ENCODE data around the gene ATP6V1F.
A peak's percentile ranks its signal among the peaks of the same experiment; 100 is the strongest.

The ATP6V1F gene

DNA sequence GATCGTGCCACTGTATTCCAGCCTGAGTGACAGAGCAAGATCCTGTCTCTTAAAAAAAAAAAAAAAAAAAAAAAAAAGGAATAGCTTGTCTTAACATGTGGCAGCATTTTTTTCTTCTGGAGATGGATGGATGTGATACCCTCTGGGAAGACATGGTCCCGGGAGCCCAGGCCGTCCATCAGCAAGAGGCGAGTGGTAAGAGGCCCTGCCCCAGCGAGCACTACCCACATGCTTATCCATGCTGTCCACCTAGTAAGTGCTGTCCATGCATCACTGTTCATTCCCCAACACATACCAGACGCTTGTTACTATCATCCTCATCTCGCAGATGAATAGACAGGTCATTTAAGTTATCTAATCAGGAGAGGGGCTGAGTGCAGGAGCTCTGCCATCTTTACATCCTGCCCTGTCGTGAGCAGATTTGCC is 12.9 kb downstream of the ATP6V1F start:
- Histone ChIP-seq H3K9ac (ENCODE audit: low read length) (no peak overlapping the region), H3K27me3 (replicated peaks; ENCODE audit: control insufficient read depth, insufficient read depth, low read length) (peaks cover 5% of the 10 kb centered on the region), H3K9me3 (ENCODE audit: control insufficient read depth, low read length) (no peaks in the 10 kb centered on the region), H3K4me1 (ENCODE audit: control insufficient read depth, insufficient read depth, low read length) (no peaks in the 10 kb centered on the region), H3K4me3 (ENCODE audit: low read length) (no peak overlapping the region), H3K36me3 (ENCODE audit: control insufficient read depth, insufficient read depth, low read length, severe bottlenecking) (no peaks in the 10 kb centered on the region)
- no peak for DNase-seq (ENCODE audit: low read depth)

DNA sequence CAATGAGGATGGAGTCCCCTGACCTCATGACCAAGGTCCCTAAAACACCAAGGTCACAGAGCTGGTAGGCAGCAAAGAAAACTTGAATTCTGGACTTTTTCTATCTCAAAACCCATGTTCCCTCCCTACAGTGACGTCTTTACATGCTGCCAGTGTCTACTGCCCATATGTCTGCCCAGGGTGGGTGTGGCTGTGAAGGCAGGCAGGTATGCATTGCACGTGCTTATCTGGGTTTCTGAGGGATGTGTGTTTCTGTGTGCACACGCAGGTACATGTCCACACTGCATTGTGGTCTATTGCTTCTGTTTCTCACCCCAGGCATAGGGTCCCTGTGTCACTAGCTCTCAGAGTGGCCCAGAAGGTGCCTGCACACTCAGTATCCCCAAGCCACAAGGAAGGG is 13.5 kb downstream of the ATP6V1F start:
- Histone ChIP-seq H3K36me3 (ENCODE audit: control insufficient read depth, insufficient read depth, low read length, severe bottlenecking) (no peaks in the 10 kb centered on the region), H3K27me3 (replicated peaks; ENCODE audit: control insufficient read depth, insufficient read depth, low read length) (peaks cover 8% of the 10 kb centered on the region), H3K4me1 (ENCODE audit: control insufficient read depth, insufficient read depth, low read length) (no peaks in the 10 kb centered on the region), H3K9ac (ENCODE audit: low read length) (no peak overlapping the region), H3K9me3 (ENCODE audit: control insufficient read depth, low read length) (no peaks in the 10 kb centered on the region), H3K4me3 (ENCODE audit: low read length) (no peak overlapping the region)
- no peak for DNase-seq (ENCODE audit: low read depth)

DNA sequence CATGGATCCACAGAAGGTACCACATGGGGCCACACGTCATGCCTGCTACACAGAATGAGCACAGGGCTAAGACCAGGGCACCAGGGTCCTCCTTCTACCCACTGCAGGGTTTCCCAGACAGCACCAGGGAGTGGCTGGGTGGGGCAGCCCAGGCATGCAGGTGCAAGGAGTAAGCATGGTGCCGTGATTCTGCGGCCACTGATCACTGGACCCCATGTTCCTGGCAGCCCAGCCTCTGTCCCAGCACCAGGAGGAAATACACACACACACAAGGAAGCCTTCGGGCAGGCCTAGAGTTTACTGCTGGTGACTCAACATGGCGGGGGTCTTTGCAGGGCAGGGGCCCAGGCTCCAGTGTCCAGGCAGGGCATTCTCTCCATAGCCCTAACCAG is 13.9 kb downstream of the ATP6V1F start:
- no peaks in the 10 kb centered on the region for H3K36me3 ChIP-seq (ENCODE audit: control insufficient read depth, insufficient read depth, low read length, severe bottlenecking)
- H3K4me3 ChIP-seq (ENCODE audit: low read length), result no peak overlapping the region
- DNase-seq (ENCODE audit: low read depth), result no peak
- no peaks in the 10 kb centered on the region for H3K9me3 ChIP-seq (ENCODE audit: control insufficient read depth, low read length)
- H3K27me3 ChIP-seq (replicated peaks; ENCODE audit: control insufficient read depth, insufficient read depth, low read length), result peaks cover 10% of the 10 kb centered on the region
- H3K4me1 ChIP-seq (ENCODE audit: control insufficient read depth, insufficient read depth, low read length), result no peaks in the 10 kb centered on the region
- H3K9ac ChIP-seq (ENCODE audit: low read length), result no peak overlapping the region

DNA sequence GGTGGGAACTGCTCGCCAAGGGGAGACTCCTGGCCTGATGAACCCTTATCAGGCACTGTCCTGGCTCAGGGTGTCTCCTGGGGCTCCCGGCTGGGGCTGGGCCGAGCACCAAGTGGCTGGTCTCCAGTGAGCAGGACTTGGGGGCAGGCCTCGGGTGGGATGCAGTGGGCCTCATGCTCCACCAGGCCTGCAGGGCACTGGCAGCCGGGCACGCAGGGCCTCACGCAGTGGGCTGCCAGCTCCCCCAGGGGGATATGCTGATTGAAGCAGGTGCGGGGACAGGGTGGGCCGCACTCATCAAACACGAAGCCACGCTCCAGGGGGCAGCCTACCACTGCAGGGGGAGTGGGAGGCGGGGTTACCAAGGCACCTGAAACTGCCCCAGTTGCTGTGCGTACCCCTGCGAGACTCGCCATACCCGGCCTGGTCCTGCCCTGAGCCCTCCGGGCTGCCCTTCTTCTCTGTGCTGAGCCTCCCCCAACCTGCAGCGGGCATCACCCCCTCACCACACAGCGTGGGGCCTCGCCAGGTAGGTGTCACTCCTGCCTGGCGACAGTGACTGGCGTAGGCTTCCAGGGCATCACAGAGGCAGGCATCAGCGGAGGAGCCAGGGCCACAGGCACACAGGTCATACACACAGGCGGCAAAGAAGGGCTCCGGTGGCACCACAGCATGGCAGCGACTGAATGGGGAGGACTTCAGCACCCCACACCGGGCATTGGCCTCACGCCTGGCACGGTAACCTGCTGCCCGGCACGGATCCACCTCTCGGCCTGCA is 14.5 kb downstream of the ATP6V1F start:
- DNase-seq (ENCODE audit: low read depth), result no peak
- H3K36me3 ChIP-seq (ENCODE audit: control insufficient read depth, insufficient read depth, low read length, severe bottlenecking), result no peaks in the 10 kb centered on the region
- peaks cover 10% of the 10 kb centered on the region for H3K27me3 ChIP-seq (replicated peaks; ENCODE audit: control insufficient read depth, insufficient read depth, low read length)
- no peaks in the 10 kb centered on the region for H3K4me1 ChIP-seq (ENCODE audit: control insufficient read depth, insufficient read depth, low read length)
- H3K9ac ChIP-seq (ENCODE audit: low read length), result no peak overlapping the region
- no peaks in the 10 kb centered on the region for H3K9me3 ChIP-seq (ENCODE audit: control insufficient read depth, low read length)
- no peak overlapping the region for H3K4me3 ChIP-seq (ENCODE audit: low read length)

DNA sequence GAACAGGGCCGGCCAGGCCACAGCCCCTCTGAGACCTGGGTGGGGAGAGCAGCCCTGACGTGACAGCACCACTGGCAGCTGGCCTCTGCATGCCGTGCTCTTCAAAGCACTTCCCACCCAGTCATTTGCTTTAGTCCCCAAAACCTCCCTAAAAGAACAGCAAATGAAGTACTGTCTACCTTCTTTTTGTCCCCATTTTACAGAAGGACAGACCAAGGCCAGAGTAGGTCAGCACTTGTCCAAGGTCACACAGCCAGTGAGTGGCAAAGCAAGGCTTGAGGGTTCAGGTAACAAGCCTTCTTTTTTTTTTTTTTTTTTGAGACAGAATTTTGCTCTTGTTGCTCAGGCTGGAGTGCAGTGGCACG is 15.1 kb downstream of the ATP6V1F start:
- H3K27me3 ChIP-seq (replicated peaks; ENCODE audit: control insufficient read depth, insufficient read depth, low read length), result peaks cover 10% of the 10 kb centered on the region
- no peaks in the 10 kb centered on the region for H3K36me3 ChIP-seq (ENCODE audit: control insufficient read depth, insufficient read depth, low read length, severe bottlenecking)
- H3K9me3 ChIP-seq (ENCODE audit: control insufficient read depth, low read length), result no peaks in the 10 kb centered on the region
- no peaks in the 10 kb centered on the region for H3K4me1 ChIP-seq (ENCODE audit: control insufficient read depth, insufficient read depth, low read length)
- H3K4me3 ChIP-seq (ENCODE audit: low read length), result no peak overlapping the region
- DNase-seq (ENCODE audit: low read depth), result no peak
- no peak overlapping the region for H3K9ac ChIP-seq (ENCODE audit: low read length)

DNA sequence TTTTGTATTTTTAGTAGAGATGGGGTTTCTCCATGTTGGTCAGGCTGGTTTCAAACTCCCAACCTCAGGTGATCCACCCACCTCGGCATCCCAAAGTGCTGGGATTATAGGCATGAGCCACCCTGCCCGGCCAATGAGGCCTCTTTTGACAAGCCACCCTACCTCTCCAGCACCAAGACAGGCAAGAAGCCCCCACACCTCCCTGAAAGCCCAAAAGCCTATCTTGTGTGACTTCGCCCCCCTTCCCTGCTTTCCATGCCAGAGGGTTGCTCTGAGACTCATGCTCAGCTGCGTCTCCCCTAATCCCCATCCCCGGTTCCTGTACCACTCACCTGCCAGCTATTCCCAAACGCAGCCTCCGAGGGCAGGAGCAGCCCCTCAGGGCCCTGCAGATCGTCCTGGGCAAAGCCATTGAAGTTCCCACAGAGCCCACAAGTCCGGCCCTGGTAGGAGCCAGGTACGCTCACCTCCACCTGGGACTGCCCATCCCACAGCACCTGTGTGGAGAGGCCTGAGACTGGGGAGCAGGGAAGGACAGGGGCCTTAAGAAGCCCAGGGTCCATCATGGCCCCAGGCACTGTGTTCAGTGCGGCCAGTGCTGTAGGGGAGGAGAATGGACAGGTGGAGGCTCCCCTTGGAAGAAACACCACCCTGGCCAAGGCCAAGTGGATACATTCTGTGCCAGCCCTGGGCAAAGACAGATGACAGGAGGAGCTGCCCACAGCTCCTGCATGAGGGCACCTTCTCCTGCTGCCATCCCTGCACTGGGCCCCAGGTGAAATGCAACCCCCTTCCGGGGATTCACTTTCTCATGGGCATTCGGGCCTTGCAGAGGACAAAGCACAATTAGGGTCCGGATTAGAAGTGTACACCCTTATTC is 15.8 kb downstream of the ATP6V1F start:
- no peaks in the 10 kb centered on the region for H3K4me1 ChIP-seq (ENCODE audit: control insufficient read depth, insufficient read depth, low read length)
- no peak overlapping the region for H3K4me3 ChIP-seq (ENCODE audit: low read length)
- H3K36me3 ChIP-seq (ENCODE audit: control insufficient read depth, insufficient read depth, low read length, severe bottlenecking), result no peaks in the 10 kb centered on the region
- H3K9ac ChIP-seq (ENCODE audit: low read length), result no peak overlapping the region
- no peak for DNase-seq (ENCODE audit: low read depth)
- H3K9me3 ChIP-seq (ENCODE audit: control insufficient read depth, low read length), result no peaks in the 10 kb centered on the region
- H3K27me3 ChIP-seq (replicated peaks; ENCODE audit: control insufficient read depth, insufficient read depth, low read length), result peaks cover 10% of the 10 kb centered on the region

DNA sequence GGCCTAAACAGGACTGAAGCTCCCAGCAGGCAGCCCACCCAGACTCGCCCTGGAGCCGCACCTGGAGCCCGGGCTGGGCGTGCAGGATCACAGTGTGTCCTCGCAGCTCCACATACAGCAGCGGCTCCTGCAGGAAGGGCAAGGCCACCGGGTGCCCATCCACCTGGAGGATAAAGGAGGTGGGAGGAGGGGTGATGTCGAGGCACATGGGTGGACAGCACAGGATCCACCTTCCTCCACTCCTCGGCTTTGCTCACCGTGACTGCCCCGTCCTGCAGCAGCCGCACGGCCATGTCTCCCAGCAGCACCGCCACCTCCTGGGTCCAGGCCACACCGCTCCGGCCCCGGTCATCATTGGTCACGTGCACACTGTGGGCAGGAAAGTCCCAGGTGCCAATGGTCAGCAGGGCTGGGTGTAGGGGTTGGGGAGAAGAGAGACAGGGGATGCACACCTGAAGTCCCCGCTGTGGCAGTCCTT is 16.8 kb downstream of the ATP6V1F start:
- no peak overlapping the region for H3K4me3 ChIP-seq (ENCODE audit: low read length)
- no peaks in the 10 kb centered on the region for H3K36me3 ChIP-seq (ENCODE audit: control insufficient read depth, insufficient read depth, low read length, severe bottlenecking)
- no peak overlapping the region for H3K9ac ChIP-seq (ENCODE audit: low read length)
- peaks cover 10% of the 10 kb centered on the region for H3K27me3 ChIP-seq (replicated peaks; ENCODE audit: control insufficient read depth, insufficient read depth, low read length)
- DNase-seq (ENCODE audit: low read depth), result no peak
- no peaks in the 10 kb centered on the region for H3K4me1 ChIP-seq (ENCODE audit: control insufficient read depth, insufficient read depth, low read length)
- no peaks in the 10 kb centered on the region for H3K9me3 ChIP-seq (ENCODE audit: control insufficient read depth, low read length)

DNA sequence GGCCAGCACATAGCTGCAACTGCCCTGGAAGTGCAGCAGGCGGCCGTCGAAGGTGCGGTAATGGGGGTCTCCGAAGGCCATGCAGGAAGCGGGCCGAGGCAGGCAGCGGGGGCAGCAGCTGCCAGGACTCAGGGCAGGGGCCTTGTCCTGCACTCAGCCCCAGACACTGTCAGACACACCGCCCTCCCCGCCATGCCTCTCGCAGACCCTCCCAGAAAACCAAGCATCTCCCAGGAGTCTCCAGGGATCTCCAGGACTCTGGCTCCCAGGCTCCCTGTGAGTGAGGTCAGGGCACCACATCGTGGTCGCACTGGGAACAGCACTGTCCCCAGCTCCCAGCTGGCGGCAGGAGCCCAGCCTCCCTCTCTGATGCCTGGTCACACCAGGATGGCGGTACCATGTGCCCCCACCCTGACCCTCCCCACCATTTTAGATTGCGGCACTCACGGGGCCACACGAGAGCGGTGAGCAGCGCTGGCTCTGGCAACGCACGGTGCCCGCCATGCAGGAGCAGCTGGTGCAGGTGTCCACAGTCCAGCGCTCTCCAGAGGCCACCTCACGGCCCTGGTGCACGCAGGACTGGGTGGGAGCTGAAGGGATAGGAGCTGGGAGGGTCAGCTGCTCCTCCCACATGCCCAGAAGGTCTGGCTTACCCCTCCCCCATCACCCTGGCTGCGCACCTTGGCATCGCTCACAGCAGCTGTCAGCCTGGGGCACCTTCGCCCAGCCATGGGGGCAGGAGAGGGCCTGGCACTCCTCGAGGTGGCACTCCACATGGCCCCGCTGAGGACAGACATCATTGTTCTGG is 17.5 kb downstream of the ATP6V1F start:
- H3K27me3 ChIP-seq (replicated peaks; ENCODE audit: control insufficient read depth, insufficient read depth, low read length), result peaks cover 16% of the 10 kb centered on the region
- H3K4me1 ChIP-seq (ENCODE audit: control insufficient read depth, insufficient read depth, low read length), result no peaks in the 10 kb centered on the region
- no peaks in the 10 kb centered on the region for H3K36me3 ChIP-seq (ENCODE audit: control insufficient read depth, insufficient read depth, low read length, severe bottlenecking)
- H3K9ac ChIP-seq (ENCODE audit: low read length), result no peak overlapping the region
- peak; percentile 82 for DNase-seq (ENCODE audit: low read depth)
- no peak overlapping the region for H3K4me3 ChIP-seq (ENCODE audit: low read length)
- no peaks in the 10 kb centered on the region for H3K9me3 ChIP-seq (ENCODE audit: control insufficient read depth, low read length)

DNA sequence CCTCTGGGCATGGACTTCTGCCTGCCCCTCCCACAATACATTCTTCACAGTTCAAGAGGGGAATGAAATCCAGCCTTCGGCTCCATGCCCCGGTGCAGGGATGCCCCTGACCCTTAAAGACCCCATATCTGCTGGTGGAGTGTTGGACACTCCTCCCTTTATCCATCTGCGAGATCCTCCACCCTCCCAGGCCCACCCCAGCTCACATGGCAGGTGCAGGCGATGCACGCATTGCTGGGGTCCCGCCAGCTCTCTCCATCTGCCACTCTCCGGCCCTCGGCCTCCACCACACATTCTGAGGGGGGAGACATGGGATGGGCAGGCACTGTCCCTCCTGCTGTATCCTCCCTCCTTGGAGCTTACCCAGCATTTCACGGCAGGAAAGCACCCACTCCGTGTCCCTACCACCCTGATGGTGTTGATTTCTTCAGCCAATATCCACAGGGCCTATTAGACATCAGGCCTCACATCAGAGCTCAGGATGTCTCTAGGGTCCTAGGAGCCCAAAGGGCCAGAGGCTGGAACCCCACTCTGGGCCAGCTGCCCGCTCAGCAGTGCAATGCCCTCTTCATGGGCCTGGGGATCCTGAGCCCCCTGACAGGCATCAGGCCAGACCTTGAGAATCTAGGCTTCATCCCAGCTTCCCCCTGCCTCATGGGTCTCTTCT is 18.3 kb downstream of the ATP6V1F start:
- Histone ChIP-seq H3K9me3 (ENCODE audit: control insufficient read depth, low read length) (no peaks in the 10 kb centered on the region), H3K4me1 (ENCODE audit: control insufficient read depth, insufficient read depth, low read length) (no peaks in the 10 kb centered on the region), H3K9ac (ENCODE audit: low read length) (no peak overlapping the region), H3K27me3 (replicated peaks; ENCODE audit: control insufficient read depth, insufficient read depth, low read length) (peaks cover 23% of the 10 kb centered on the region), H3K36me3 (ENCODE audit: control insufficient read depth, insufficient read depth, low read length, severe bottlenecking) (no peaks in the 10 kb centered on the region), H3K4me3 (ENCODE audit: low read length) (no peak overlapping the region)
- no peak for DNase-seq (ENCODE audit: low read depth)

DNA sequence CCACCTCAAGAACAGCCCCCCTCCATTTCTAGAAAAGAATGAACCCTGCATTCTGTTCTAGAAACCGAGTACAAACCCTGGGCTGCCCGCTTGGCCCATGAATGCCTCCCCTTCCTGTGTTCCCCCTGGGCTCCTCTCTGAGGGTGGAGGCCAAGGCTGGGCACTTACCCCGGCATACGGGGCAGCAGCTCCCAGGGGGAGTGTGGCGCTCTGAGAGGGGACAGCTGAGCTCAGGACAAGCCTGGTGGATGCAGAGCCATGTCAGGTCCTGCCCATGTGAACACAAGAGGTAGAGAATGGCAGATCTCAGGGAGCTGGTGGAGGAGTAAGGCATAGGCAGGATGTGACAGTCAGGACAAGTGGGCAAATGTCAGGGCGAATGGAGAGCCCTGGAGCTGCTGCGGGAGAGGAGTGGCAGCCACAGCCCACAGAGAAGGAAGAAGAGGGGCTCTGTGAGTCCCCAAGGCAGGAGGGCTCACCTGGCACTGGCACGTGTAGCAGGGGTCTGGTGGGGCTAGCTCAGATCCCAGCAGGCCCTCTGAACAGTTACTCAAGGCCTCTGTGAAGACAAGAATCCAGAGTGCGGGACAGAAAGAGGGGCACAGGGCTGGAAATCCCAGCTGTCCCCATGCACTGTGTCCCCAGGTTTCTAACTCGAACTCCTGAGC is 18.9 kb downstream of the ATP6V1F start:
- H3K9ac ChIP-seq (ENCODE audit: low read length), result no peak overlapping the region
- H3K9me3 ChIP-seq (ENCODE audit: control insufficient read depth, low read length), result no peaks in the 10 kb centered on the region
- H3K4me1 ChIP-seq (ENCODE audit: control insufficient read depth, insufficient read depth, low read length), result no peaks in the 10 kb centered on the region
- no peak for DNase-seq (ENCODE audit: low read depth)
- no peaks in the 10 kb centered on the region for H3K36me3 ChIP-seq (ENCODE audit: control insufficient read depth, insufficient read depth, low read length, severe bottlenecking)
- H3K27me3 ChIP-seq (replicated peaks; ENCODE audit: control insufficient read depth, insufficient read depth, low read length), result peaks cover 25% of the 10 kb centered on the region
- H3K4me3 ChIP-seq (ENCODE audit: low read length), result no peak overlapping the region

All from adipocyte (in vitro differentiated cells).